ENCODE results near the gene IFNA1. TPM values are rescaled to one million over a fixed set of nuclear protein-coding genes. Genes with fewer than 3 reads are reported as not detected.
"Not testable (repeated sequence)": the region's sequence is repeated elsewhere in the genome, so short reads cannot be mapped to it uniquely, and the experiment has no call there.

Gene IFNA1
- total RNA-seq, 2 donors from 2014 or later = not detected

DNA sequence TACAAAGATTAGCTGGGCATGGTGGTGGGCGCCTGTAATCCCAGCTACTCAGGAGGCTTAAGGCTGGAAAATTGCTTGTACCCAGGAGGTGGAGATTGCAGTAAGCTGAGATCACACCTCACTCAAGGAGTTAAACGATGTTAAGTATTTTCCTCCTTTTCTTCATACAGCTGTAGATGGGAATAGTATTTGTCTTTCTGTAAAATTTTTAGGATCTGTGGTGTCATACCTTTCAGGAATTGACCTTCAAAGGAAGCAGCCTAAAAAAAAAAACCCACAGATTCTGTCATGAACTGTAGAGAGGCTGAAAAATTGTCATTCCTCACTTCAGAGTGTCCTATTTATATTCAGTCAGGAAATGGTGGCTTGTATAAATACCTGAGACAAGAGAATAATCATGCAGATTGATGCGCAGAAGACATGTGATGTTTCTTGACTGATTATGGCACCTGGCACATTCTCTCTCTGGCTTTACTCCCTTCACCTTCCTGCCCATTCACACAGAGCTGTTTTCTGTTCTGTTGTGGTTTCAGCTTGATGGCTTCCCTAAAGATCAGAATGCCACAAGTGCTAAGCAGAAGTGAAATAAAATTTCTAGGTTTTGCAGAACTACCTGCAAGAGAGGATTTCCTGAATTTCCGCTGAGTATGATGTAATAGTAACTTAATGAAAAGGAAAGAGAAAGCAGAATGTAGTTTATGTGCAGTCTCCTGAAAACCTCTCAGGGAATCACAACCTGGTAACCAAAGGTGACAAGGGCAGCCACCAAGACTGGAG, 3.8 kb downstream of the IFNA1 start:
- no peaks in the 10 kb centered on the region for H3K9me3 ChIP-seq (ENCODE audit: control insufficient read depth, low read length)
- Mint-ChIP-seq H3K36me3 (ENCODE audit: low read depth) (no peaks in the 10 kb centered on the region), H3K4me1 (no peaks in the 10 kb centered on the region), H3K4me3 (no peak overlapping the region), H3K9me3 (peaks cover 3% of the 10 kb centered on the region), H3K27ac (no peak overlapping the region), H3K27me3 (ENCODE audit: insufficient read depth) (peaks cover 3% of the 10 kb centered on the region)
- H3K4me1 ChIP-seq (ENCODE audit: control insufficient read depth, insufficient read depth, low read length) = no peaks in the 10 kb centered on the region
- no peak overlapping the region for H3K4me3 ChIP-seq (ENCODE audit: low read length)
- WGBS, 2 experiments (ENCODE audit: insufficient coverage in 1 of 2, insufficient read length in 1 of 2) = 88 to 89% methylated on average over 3 of the region's 4 CpGs
- no peaks in the 10 kb centered on the region for H3K27me3 ChIP-seq (ENCODE audit: control insufficient read depth, insufficient read depth, low read length, poor library complexity, severe bottlenecking)
- DNase-seq = no peak
- no peak overlapping the region for H3K9ac ChIP-seq (ENCODE audit: extremely low read depth, low read length, poor library complexity, severe bottlenecking)
- H3K36me3 ChIP-seq (ENCODE audit: control insufficient read depth, insufficient read depth, low read length) = no peaks in the 10 kb centered on the region
- TF ChIP-seq, protein P1, sequence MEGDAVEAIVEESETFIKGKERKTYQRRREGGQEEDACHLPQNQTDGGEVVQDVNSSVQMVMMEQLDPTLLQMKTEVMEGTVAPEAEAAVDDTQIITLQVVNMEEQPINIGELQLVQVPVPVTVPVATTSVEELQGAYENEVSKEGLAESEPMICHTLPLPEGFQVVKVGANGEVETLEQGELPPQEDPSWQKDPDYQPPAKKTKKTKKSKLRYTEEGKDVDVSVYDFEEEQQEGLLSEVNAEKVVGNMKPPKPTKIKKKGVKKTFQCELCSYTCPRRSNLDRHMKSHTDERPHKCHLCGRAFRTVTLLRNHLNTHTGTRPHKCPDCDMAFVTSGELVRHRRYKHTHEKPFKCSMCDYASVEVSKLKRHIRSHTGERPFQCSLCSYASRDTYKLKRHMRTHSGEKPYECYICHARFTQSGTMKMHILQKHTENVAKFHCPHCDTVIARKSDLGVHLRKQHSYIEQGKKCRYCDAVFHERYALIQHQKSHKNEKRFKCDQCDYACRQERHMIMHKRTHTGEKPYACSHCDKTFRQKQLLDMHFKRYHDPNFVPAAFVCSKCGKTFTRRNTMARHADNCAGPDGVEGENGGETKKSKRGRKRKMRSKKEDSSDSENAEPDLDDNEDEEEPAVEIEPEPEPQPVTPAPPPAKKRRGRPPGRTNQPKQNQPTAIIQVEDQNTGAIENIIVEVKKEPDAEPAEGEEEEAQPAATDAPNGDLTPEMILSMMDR (conservative IDR thresholded peaks at IDR 0.05) = no peak
- H3K27ac ChIP-seq (ENCODE audit: low read depth, low read length) = no peak overlapping the region

DNA sequence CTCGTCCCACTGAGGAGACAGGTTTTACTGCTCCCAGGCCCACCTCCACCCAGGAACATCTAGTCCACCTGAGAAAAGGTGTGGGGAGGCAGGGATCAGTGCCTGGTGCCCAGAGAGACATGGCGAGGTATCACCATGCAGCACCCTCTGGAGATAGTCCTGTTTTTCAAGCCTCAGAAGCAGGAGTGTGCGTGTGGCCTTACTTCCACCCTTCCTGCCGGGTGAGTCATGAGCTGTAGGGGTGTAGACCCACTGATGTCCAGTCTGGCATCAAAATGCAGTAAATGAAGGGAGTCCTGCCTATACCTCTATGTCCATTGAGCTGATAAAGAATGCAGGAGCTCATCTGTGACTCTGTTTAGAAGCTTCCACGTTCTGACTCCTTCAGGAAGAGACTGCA, 9.1 kb downstream of the IFNA1 start:
- H3K36me3 Mint-ChIP-seq (ENCODE audit: low read depth); H3K4me3 ChIP-seq (ENCODE audit: low read length); H3K27ac Mint-ChIP-seq; H3K9me3 Mint-ChIP-seq; H3K9ac ChIP-seq (ENCODE audit: extremely low read depth, low read length, poor library complexity, severe bottlenecking); H3K36me3 ChIP-seq (ENCODE audit: control insufficient read depth, insufficient read depth, low read length); H3K9me3 ChIP-seq (ENCODE audit: control insufficient read depth, low read length); DNase-seq; H3K27me3 Mint-ChIP-seq (ENCODE audit: insufficient read depth); H3K4me3 Mint-ChIP-seq; H3K4me1 ChIP-seq (ENCODE audit: control insufficient read depth, insufficient read depth, low read length); H3K27ac ChIP-seq (ENCODE audit: low read depth, low read length); H3K27me3 ChIP-seq (ENCODE audit: control insufficient read depth, insufficient read depth, low read length, poor library complexity, severe bottlenecking): not testable (repeated sequence)
- peaks cover 15% of the 10 kb centered on the region for H3K4me1 Mint-ChIP-seq
- 91 to 100% methylated on average over 1 to 5 of the region's 5 CpGs for whole genome bisulfite sequencing, 2 experiments (ENCODE audit: insufficient coverage in 1 of 2, insufficient read length in 1 of 2)

DNA sequence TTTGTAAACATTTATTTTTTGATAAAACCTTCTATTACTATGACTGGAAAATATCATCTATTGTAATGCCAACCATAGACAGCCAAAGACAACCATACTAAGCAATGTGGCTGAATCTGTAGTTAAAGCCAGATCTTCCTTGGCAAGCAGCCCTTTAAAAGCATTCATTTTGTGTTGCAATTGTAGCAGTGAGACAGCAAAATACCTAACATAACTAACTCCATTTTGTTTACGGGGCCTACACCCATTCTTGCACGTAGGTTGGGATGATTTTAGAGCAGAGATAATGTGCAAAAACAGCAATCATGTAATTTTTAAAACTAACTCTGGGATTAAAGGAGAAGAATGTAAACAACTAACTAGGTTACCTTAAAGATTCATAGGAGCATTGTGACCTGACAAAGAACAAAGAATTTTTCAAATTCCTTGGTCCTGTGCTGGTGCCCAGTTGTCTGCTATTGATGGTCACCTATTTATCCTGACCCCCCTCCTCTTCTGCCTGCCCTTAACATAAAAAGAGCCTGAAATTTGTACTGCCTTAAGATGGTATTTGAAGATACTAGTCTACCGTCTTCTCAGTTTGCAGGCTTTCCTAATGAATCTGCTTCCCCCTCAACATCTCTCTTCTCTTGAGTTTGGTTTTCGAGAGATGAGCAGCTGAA, 10.6 kb downstream of the IFNA1 start:
- WGBS, 2 experiments (ENCODE audit: insufficient coverage in 1 of 2, insufficient read length in 1 of 2) = 89% methylated on average over 4 of the region's 4 CpGs; no CpG with 5 or more reads in 1 of the 2 experiments
- Histone ChIP-seq H3K27me3 (ENCODE audit: control insufficient read depth, insufficient read depth, low read length, poor library complexity, severe bottlenecking) (no peaks in the 10 kb centered on the region), H3K36me3 (ENCODE audit: control insufficient read depth, insufficient read depth, low read length) (no peaks in the 10 kb centered on the region), H3K9ac (ENCODE audit: extremely low read depth, low read length, poor library complexity, severe bottlenecking) (no peak overlapping the region), H3K4me1 (ENCODE audit: control insufficient read depth, insufficient read depth, low read length) (no peaks in the 10 kb centered on the region), H3K27ac (ENCODE audit: low read depth, low read length) (no peak overlapping the region), H3K4me3 (ENCODE audit: low read length) (no peak overlapping the region), H3K9me3 (ENCODE audit: control insufficient read depth, low read length) (no peaks in the 10 kb centered on the region)
- Mint-ChIP-seq H3K4me1 (peaks cover 18% of the 10 kb centered on the region), H3K36me3 (ENCODE audit: low read depth) (no peaks in the 10 kb centered on the region), H3K9me3 (no peaks in the 10 kb centered on the region), H3K27ac (no peak overlapping the region), H3K4me3 (no peak overlapping the region), H3K27me3 (ENCODE audit: insufficient read depth) (peaks cover 6% of the 10 kb centered on the region)
- no peak for DNase-seq
- TF ChIP-seq, protein P1 (conservative IDR thresholded peaks at IDR 0.05) = no peak

Measured in endodermal cell (in vitro differentiated cells).